UCSD-AML1 (cell line): ENCODE measurements around the gene PCDHAC2.

ENCODE experiments used
- DNase-seq: peaks from one replicate; lab custom pipeline; 2025; ENCODE audit not compliant: unreplicated experiment; lab: John Stamatoyannopoulos, UW

PCDHAC2 gene

DNA sequence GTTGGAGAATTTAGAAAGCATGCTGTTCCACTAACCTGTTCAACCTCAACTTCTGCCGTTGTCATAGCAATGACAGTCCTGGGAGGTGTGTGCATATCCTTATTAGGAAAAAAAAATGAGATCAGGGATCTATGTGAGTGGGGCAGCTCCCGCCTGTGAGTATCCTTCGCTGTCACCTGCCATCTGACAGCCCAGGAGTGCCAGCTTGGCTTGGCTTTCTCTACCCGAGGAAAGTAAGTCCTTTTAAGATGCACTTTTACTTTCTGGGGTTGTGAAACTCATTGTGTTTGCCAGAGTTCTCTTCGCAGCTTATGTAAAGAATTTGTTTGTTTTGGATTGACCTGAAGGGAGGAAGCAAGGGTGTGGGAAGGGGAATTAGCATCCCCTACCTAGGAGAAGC is 21.8 kb downstream of the PCDHAC2 start:
- DNase-seq = no peak

DNA sequence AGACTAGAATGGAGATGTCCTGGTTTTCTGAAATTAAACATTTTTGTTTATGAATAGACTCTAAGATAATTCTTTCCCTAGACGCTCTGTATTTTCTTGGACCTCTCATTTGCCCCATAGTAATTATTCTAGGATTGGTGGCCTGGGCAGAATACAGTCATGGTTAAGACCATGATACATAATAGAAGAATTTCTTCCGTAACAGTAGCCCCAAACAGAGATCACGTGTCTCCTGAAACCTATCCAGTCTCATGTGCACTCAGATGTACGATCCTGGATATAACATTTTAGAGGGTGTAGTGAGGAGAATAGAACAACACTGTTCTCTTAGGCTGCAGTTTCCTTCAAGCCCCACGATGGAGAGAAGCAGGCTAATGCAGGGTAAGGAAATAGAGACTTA is 22.3 kb downstream of the PCDHAC2 start:
- DNase-seq = no peak

DNA sequence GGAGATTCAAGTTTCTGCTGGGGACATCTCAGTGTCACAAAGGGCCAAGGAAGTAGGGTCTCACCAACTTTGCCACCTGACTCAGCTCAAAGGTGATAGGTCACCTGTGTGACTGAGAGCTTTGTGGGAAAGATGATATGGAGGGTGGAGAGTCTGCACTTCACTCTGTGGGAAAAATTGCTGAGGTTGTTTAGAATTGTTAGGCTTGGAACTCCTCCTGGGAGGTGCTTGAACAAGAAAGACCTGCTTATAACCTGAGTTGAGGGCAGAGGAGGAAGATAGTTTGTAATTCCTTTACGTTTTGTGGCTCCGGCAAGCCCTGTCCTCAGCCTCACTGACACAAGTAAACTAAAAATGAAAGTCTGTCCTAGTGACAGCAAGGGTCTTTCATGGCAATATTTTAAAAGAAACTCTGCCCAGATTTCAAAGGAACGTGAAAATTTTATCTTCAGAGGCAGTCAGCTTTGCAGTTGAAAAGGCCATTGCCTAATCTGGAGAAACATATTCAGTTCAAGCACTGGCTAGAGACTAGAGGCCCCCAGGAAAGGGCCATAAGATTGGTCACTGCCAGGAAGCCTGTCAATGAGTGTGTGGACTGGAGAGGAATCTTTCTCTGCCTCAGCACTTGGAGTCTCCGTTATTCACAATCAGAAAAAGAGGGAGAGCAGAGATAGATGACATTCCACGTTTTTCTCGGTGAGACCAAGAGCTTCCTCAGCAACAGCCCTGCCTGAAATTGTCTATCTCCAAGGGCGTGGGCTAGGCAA is 23.2 kb downstream of the PCDHAC2 start:
- no peak for DNase-seq

DNA sequence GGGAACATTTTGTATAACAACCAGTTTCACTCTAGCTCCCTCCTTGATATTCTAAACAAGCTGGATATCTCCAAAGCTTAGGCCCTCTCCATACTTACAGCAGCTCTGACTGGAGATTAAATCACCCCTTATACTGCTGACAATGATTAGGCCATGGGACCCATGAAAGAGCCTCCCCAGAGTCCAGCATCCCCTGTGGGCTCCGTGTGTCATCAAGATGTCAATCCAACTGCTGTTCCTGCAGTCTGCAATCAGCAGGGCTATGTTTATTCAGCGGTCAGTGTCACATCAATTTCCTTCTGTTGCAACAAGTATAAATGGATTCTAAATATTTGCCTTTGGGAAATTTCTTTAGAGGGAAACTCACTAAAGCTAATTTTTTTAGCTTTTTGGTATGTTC is 26.6 kb downstream of the PCDHAC2 start:
- no peak for DNase-seq

DNA sequence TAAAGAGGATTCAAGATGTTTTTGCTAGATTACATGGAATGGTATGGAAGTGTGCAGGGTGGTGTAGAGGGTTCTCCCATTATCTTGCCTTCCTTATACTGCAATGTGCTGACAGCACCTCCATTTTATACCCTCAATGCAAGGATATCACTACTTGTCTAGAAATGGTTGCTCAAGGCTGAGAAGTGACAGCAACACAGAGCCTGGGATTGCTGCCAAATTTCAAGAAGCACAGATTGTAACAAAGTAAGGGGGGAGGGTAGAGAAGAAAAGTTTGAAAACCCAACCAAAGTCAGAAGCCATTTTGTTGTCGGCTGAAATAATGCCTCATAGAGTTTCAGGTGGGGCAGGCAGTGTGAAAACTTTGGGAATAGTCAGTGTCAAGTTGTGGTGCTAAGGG is 29.8 kb downstream of the PCDHAC2 start:
- DNase-seq = no peak

DNA sequence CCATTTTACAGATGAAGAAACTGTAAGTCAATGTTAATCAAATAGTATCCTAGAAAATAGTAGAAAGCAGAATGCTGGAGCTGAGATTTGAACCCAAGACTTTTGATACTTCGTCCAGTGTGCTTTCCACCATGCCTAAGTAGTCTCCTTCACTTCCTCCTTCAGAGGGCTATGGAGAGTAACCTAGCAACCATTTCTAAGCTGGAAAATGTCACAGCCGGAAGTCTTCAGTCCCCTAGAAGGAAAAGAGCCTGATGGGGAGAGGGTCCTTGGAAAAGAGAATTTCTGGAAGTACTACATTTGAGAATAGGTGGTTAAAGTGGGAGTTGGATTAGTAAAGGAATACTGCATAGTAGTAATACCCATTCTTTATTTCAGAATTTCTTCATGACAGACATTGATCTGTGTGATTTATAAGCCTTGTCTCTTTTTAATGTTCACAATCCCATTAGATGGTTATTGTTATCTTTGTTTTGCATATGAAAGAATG is 32.7 kb downstream of the PCDHAC2 start:
- DNase-seq = no peak

DNA sequence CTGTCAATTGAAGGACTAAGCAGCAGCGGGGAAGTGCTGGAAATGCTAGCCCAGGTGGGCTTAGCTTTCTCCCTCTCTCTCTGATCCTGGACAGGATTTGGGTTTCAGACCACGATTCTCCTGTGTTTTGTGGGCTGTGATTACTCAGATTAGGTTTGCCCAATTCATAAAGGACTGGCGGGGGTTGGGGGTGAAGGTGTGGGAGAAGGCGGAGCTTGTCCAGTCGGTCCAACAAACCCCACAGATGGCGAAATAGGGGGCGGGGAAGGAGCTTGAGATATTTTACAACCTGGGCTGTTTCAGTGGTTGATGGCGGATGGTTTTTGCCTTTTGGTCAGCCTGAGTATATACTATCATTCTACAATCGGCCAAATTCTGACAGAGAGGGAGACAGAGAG is 35.2 kb downstream of the PCDHAC2 start:
- DNase-seq = no peak

DNA sequence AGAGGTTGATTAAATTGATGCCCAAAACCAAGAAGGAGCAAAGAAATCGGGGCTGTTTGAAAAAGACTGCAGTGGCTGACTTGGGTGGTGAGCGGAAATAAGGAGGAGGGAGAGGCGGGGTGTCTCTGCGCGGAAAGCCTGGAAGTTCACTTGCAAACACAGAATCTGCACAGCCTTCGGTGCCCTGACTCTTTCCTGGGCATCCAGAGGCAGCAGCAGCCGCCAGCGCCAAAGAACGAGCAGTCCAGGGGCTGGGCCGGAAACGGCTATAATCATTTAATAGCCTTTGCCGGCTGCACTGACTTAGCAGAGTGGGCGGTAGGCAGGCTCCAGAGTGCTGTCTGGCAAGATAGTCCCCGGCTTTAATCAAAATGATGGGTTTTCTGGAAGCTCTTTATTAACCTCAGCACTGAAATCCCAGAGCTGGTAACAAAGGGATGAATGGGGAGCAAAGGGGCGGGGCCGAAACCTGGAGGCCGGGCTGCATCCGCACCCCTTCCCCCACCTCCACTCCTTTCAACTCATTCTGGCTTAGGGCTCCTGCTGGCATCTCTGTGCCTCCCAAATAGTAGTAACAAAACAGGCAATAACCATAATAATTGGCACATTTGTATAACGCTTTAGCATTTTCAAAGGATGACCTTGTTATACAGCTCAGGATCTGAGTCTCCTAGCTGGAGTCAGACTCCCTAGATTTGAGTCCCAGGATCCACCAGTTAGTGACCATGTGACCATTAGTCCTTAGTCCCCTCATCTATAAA is 35.7 kb downstream of the PCDHAC2 start:
- DNase-seq = no peak

DNA sequence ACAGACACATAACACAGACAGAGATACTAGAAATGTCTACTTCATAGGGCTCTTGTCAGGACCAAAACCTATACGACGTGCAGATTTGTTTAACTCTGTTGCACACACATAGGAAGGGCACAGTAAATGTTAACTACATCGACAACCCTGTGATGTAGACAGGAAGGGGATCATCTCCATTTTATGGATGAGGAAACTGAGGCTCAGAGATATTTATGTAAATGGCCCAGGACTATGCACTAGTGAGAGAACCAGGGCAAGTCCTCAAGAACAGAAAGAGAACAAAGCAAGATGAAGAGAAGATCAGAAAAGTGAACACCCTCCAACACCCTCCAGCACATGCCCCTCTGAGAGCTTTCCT is 36.3 kb downstream of the PCDHAC2 start:
- no peak for DNase-seq

DNA sequence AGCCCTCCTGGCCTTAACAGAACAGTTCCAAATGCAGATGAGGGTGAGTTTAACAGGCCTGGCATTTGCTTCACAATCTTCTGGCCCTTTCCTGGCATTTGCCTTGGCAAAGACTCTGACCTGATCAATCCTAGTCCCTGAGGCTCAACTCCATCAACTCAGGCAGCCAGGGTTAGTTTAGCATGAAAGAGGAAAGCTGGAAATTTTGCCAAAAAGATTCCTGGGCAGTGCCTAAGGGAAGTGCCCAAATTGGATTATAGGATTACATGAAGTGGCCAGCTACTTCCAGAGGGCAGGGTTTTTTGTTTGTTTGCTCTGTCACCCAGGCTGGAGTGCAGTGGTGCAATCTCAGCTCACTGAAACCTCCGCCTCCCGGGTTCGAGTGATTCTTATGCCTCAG is 36.8 kb downstream of the PCDHAC2 start:
- DNase-seq = no peak

DNA sequence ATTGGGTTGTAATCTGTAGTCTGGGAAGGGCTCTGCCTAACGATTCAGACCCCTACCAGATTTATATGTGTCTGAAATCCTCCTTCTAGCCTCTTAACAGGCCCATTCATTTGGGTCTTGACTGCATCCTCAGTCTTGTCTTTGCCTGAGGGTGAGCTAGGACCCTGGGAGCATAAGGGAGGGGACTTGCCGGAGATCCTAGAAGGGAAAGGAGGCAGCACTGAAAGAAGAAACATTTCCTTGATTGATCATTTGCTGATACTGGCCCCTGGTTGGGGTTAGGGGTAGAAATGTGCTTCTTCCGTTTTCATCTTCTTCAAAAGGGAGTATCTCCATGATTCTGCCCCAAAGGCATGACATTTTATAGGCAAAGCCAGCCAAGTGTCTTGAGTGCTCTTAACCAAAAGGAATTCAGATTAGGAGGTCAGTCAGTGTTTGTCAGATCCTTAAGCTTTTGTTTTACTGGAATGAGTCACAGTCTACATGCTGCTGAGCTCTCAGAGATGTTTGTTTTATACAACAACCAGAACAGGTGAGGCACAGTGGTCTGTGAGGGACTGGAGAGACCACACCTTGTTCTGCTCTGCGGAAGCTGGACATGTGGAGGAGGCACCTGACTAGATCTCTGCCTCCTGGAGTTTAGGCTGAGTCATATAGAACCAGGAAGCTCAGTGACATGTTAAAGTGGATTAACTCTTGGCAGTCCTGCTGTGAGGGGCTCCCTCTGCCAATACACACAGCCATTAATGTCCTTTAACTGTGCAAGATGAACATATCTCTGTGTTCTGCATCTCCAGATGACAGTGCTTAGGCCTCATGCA is 37.7 kb downstream of the PCDHAC2 start:
- no peak for DNase-seq

DNA sequence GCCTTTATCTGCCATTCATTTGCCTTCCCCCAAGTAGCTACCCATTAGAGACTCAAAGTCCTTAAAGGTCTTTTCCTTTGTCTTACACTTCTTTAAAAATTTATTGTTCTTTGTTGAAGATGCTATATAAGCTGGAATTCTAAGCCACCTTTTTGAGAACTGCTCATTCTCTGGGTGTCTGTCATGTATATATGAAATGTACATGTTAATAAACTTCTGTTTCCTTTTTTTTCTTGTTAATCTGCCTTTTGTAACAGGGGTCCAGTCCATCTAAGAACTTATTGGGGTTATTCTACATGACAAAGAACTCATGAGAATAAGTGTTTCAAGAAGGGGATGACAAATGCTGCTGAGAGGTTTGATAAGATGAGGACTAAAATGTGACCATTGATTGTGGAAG is 41.5 kb downstream of the PCDHAC2 start:
- no peak for DNase-seq

DNA sequence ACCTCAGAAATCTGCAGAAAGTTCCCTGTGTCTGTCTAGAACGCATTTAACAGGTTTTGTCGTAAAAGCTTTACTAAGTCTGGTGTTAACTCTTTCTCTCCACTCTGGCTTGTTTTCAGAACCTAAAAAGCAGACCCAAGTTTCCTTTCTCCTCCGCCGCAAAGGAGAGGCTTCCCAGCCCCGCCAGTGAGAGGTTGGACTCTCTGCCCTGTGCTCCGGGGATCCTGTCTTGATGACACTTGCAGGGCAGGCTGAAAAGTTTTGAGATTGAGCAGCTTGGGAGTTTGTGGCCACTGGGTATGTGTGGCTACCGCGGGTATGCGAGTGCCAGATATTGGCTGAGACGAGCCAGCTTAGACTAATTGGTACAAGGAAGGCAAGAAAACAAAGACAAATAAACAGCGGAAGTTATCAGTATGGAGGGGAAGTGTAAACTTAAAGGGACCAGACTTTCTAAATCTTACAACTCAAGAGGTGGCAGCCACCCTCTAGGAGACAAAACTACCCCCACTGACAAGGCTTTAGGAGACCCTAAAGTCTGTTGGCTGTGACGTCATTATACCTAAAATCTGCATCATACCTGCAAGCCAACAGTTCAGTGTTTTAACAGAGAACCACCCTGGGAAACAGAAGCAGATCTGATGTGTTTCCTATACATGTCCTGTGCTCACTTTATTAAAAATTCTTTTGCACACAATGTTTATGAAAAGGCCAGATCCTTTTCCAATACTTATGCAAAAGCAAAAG is 43.9 kb downstream of the PCDHAC2 start:
- no peak for DNase-seq

DNA sequence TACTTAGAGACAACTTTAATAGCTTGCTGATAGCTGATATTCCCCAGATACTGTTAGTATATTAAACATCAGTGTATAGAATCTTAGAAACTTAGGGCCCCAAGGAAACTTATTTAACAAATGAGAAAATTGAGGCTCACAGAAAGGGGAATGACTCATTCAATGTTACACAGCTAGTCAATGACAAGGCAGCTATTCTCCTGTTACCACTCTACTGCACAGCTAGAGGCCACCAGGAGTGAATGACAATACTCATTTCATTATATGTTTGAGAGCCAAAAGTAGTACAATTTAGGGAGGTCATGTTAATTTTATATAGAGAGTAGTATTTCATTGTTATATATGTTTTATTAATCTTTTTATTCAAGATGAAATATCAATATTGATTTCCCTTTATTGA is 51.7 kb downstream of the PCDHAC2 start:
- no peak for DNase-seq
